HG03469 (cell line): ENCODE measurements around the gene LSM11.

Experiments
- ATAC-seq: cut with Tn5 transposase; IDR thresholded peaks from one replicate; pipeline ENCODE4 v1.9.1; 2021; ENCODE audit warnings: mild to moderate bottlenecking, moderate library complexity, moderate number of reproducible peaks; ENCODE audit not compliant: unreplicated experiment

The LSM11 gene

DNA sequence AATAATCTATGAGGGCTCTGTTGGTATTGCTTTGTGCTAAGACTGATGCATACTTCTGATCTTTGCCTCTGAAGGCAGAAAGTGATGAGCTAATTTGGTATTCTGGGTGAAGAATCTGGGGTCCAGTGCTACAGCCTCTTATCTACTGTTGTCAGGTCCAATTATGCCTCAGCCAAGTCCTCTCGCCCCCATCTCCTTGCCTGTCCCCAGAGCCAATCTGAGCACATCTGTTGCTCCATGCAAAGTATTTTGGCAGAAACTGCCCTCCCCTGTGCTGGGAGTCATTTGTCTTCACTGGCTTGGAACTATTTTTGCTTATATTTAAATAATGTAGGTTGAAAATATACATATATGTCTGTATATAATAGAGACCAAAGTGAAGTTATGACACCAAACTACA, 23.4 kb downstream of the LSM11 start:
- no peak for ATAC-seq

DNA sequence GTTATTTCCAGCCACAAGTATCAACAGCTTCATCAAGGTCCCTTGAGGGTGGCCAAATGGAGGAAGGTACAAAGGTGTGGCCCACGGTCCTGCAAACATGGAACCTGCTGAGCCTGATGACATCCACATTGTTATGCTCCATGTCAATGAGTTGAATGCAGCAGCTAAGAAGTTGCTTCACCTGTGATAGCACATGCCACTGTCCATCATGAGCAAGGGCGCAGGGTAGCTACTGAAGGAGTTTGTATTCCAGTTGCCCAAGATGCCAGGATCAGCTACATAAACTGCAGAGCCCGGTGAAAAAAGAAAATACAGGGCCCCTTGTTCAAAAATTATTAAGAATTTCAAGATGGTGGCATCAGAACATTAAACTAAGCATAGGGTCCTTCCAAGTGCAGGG, 24.2 kb downstream of the LSM11 start:
- ATAC-seq: no peak

DNA sequence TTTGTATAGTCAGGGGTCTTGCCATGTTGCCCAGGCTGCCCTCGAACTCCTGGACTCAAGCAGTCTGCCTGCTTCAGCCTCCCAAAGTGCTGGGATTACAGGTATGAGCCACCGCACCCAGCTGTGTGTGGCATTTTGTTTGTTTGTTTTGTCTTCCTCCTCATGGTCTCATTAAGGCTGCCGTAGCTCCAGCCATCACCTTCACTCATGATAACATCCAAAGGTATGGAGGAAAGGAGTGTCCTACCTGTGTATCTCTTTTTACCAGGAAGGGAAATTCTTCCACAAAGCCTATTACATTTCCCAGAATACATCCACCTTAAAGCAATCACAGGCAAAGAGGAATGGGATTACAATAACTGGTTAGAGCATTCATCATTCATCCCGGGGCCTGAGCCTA, 27.2 kb downstream of the LSM11 start:
- ATAC-seq: no peak

DNA sequence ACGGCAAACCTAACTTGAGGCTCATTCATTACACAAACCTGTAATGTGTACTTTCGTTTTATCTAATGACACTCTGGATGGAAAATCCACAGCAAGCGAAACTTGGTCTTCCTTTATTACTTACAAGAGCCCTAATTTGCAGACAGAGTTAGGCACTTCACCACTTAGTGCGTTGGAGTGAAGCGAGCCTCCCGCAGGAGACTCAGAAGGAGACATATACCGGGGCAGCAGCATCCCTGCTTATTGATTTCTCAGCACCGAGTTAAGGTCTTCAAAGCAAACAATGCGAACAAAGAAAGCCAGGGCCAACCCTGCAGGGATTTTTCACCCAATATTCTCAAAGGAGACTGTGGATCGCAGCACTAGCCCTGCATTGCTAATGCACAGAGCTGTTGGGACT, 28.6 kb downstream of the LSM11 start:
- no peak for ATAC-seq

DNA sequence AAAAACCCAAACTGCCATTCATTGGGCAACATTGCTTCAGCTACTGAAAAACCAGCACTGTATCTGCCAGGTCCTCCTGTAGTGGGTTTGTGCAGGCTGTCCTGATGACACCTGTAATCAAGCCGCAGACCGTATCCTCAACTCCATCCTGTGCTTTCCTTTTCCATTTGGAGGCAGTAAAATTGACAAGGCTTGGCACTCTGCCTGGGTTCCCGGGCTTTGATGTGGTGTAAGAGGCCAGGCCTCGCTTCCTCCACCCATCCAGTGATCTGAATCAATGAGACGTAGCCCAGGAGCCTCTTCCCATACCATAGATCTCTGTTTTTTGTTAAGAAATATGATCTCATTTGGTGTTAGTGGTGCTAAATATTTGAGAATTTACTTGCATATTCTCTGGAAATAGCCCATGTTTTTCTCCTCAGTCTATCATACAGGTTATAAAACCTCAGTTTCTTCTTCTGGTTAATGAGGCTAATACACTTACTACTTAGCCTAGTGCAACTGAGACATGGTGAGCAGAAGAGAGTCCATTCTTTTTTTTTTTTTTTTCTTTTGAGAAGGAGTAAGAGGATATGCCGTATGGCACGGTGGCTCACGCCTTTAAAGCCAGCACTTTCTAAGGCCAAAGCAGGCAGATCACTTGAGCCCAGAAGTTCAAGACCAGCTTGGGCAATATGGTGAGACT, 34.8 kb downstream of the LSM11 start:
- ATAC-seq: no peak

DNA sequence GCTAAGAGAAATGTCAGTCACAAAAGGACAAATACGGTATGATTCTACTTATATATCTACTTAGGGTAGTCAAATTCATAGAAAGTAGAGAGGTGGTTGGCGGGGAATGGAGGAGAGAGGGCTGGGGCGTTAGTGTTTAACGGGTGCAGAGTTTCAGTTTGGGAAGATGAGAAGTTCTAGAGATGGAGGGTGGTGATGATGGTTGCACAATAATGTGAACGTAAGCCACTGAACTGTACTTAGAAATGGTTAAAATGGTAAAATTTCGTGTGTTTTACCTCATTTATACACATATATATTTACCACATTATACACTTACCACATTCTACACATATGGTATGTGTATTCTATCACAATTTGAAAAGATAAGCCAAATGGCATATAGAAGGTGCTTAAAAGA, 35.7 kb downstream of the LSM11 start:
- ATAC-seq: no peak

DNA sequence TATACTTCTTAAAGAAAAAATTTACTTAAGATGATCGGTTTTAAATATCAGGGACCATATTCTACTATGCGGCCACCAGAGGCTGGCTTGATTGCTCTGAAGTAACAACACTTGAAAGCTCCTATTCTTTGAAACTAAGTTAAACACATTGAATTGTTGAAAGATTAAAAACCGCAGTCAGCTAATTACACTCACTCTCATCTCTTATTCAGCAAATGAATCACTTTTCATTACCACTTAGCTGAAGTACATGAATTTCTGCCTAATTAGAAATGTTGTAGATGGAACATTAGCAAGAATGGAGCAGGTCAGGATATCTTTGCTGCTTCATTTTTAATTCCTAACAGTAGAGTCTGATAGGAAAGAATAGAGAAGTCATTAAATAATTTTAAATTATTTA, 42.3 kb downstream of the LSM11 start:
- ATAC-seq: no peak

DNA sequence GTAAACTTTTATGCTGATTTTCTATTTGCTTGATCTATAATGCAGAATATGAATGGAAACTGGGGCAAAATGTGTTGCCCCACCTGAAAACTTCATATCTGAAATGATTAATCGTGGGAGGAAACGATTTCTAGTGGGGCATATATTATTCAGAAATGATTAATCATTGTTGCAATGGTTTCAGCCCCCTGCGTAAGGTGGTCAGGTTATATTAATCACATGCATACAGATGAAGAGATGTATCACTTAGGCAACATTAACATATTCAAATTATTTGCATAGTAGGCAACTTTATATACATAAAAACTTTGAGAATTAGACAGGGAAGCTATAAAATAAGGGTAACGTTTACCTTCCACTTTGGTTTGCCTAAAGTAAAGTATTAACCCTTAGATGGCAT, 49.8 kb downstream of the LSM11 start:
- ATAC-seq: no peak

DNA sequence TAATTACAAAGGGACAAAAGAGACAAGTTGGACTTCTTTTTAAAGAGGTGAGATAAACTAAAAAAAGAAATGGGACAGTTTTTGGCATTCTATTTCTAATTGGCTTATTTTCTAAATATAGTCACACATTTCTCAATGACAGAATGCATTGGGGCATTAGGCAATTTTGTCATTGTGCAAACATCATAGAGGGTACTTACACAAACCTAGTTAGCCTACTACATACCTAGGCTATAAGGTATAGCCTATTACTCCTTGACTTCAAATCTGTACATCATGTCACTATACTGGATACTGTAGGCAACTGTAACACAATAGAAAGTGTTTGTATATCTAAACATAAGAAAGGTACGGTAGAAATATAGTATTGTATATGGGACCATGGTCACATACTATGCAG, 56.1 kb downstream of the LSM11 start:
- ATAC-seq: no peak

DNA sequence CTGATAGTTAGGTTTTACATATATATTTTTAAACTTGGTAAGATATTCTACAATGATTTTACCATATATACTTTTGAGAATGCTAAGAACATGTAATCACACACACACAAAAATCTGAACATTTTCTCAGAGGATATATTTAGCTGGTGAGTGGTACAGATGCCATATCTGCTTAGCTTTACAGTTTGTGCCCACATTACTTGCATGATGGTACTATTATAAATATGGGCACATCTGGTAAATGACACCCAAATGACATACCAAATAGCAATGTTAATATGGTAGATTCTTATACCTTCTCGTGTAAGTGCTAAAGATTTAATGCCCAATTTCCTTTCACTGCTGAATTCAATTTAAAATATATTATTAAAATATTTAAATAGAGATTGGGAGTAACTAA, 56.6 kb downstream of the LSM11 start:
- ATAC-seq: no peak

DNA sequence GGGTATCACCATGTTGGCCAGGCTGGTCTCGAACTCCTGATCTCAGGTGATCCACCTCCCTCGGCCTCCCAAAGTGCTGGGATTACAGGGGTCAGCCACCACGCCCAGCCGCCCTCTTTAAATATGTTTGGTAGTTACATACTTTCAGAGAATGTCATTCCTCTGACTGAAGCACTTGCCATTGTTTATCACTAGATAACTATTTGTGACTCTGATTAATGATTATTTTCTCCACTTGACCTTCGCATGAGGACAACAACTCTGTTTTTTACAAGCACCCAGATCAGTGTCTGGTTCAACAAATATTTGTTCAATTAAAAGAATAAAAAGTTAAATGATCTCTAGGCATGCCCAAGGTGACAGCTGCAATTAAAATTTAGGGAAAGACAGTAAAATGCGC, 59.2 kb downstream of the LSM11 start:
- ATAC-seq: no peak

DNA sequence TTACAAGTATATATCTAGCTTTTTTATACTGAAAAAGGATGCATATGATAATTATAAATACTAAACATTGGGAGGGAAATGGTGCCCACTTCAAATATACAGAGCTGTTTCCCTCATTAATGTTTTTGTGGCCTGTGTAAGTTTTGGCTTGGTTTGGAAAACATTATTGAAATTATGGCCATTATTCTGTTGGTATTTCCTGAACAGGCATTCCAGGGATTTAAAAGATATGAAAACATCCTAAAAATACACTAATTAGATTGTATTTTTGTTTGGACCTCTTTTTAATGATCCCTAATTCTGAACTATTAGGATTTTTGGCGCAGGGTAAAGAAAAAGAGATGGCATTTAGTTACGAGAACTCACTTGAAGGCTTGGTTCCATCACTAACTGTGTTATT, 64.5 kb downstream of the LSM11 start:
- ATAC-seq: no peak
